Articular chondrocyte of knee joint (primary cell): ENCODE measurements around the gene OR1L6. TPM values are rescaled to one million over a fixed set of nuclear protein-coding genes. Genes with fewer than 3 reads are reported as not detected.

Experiments used
- total RNA-seq: library from RNA; depleted of rRNA; stranded (reverse); fragments of >200 nt; gene quantifications from 2 replicates; pipeline ENCODE4 v1.2.3, GENCODE V29; 2012

OR1L6 gene
- total RNA-seq: not detected in 2 replicates

DNA sequence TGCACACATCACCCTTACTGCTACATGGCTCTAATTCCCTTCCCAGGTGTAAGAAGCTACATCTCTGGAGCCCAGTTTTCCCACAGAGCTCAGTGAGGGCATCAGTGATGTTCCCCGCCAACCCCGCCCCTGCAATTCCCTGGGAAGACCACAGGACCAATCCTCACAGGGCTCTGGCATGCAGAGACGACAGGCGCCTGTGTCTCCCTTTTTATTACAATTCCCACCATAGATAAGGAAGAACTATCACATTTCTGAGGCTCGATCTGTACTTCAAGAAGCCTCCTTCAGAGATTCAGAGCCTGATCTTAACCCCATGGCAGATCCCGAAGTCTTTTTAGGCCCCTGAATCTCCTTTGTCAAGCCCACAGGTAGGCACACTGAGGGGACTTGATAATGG lies at the start of gene OR1L6:
Gene OR1L6, plus strand, starts transcription at position 301 of the 400 bp plus-strand sequence. CDS start 7,545 bp downstream, outside the sequence.

DNA sequence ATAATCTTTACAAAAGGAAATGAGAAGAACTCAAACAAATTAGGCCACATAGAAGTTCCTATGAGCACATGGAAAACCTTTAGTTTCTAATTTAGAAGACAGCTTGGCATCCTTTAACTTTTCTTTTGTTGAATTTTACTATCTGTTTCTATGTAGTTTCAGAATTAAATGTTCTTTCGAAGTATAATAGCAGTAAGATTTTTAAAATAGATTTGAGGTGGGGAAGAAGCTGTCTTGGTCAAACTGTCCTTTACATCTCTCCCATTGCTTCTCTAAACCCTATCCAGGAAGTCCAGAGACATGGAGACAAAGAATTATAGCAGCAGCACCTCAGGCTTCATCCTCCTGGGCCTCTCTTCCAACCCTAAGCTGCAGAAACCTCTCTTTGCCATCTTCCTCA lies 18.4 kb upstream of the OR1L6 start, which contains the start of gene OR1L4:
Gene OR1L4, plus strand, starts transcription at position 301 of the 400 bp plus-strand sequence. Its CDS starts 0 bp downstream, at position 301.

GRCh38 chr9:122788831-122789230 lies 46.7 kb downstream of the OR1L6 start, which contains the start of gene OR5C1:
Gene OR5C1 (plus strand): TSS chr9:122788933. CDS start chr9:122788933, 0 bp downstream.

Other genes starting within 250 kb of the OR1L6 start
- 0.26 and 0.32 TPM in 2 replicates for gene OR1J2, start 231.5 kb upstream of the OR1L6 start, total RNA-seq
- gene OR1J4, start 223.2 kb upstream of the OR1L6 start, total RNA-seq: 0.11 and 0.13 TPM in 2 replicates
- not detected in 2 replicates for gene OR1N1, start 215.0 kb upstream of the OR1L6 start, total RNA-seq
- 0.26 TPM in 1 of 2 replicates, not detected in the other for gene OR1N2, start 189.2 kb upstream of the OR1L6 start, total RNA-seq
- 0.11 and 0.13 TPM in 2 replicates for gene OR1L8, start 158.9 kb upstream of the OR1L6 start, total RNA-seq
- gene OR1Q1, start 127.6 kb upstream of the OR1L6 start, total RNA-seq: not detected in 2 replicates
- 0.11 and 0.13 TPM in 2 replicates for gene OR1B1, start 84.7 kb upstream of the OR1L6 start, total RNA-seq
- not detected in 2 replicates for gene OR1L1, start 80.6 kb upstream of the OR1L6 start, total RNA-seq
- not detected in 2 replicates for gene OR1L3, start 67.2 kb upstream of the OR1L6 start, total RNA-seq
- not detected in 2 replicates for gene OR1L4, start 18.3 kb upstream of the OR1L6 start, total RNA-seq
- not detected in 2 replicates for gene OR5C1, start 46.6 kb downstream of the OR1L6 start, total RNA-seq
- not detected in 2 replicates for gene OR1K1, start 57.8 kb downstream of the OR1L6 start, total RNA-seq
- 37.6 and 39.6 TPM in 2 replicates for gene PDCL, start 86.3 kb downstream of the OR1L6 start, total RNA-seq
- gene RC3H2, start 163.1 kb downstream of the OR1L6 start, total RNA-seq: 49.1 and 54.8 TPM in 2 replicates
- gene ZBTB6, start 171.0 kb downstream of the OR1L6 start, total RNA-seq: 17.5 and 20.1 TPM in 2 replicates
- gene ZBTB26, start 189.2 kb downstream of the OR1L6 start, total RNA-seq: 6.0 and 6.8 TPM in 2 replicates
- 105 and 121 TPM in 2 replicates for gene RABGAP1, start 198.7 kb downstream of the OR1L6 start, total RNA-seq